Measurements from ENCODE around the gene PDCD11.

DNA sequence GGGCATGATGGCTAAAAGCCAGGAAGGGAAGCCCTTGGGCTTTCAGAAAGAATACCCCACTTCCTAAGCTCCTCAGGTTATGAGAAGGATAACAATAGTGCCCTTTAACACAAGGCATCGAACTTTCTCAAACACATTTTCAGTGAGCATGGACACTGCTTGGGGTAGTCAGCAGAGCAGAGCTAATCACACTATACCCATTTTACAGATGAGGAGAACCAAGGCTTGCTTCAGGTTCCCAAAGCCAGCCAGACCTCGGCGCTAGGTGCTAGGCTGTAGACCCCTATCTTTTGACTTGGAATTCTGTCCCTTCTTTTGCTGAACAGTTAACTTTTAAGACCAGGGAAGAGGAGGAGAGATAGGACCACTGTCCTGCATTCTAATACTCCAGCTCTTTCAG is 98.9 kb downstream of the PDCD11 start:
- TF ChIP-seq CTCF (IDR thresholded peaks at IDR 0.05; ENCODE audit: insufficient read depth, low read depth, low read length) (no peak), EZH2 (IDR thresholded peaks at IDR 0.05; ENCODE audit: insufficient read depth, low read length) (no peak)

All from astrocyte (in vitro differentiated cells and primary cell).